ENCODE data around the gene HINT2.

The HINT2 gene

GRCh38 chr9:35774907-35775635 lies 39.8 kb downstream of the HINT2 start:
- peak; percentile 35 for DNase-seq

- DNase-seq, result peak; percentile 18
Observed at GRCh38 chr9:35771943-35772342, 42.9 kb downstream of the HINT2 start.

- peak; percentile 64 for DNase-seq
Observed at GRCh38 chr9:35771534-35771933, 43.3 kb downstream of the HINT2 start.

GRCh38 chr9:35771075-35771433 lies 43.8 kb downstream of the HINT2 start:
- no peak for DNase-seq

- DNase-seq, result no peak
Observed at GRCh38 chr9:35769763-35770162, 45.1 kb downstream of the HINT2 start.

- no peak for DNase-seq
Observed at GRCh38 chr9:35767458-35767857, 47.4 kb downstream of the HINT2 start.

- DNase-seq, result no peak
Observed at GRCh38 chr9:35766997-35767396, 47.8 kb downstream of the HINT2 start.

GRCh38 chr9:35763803-35764202 lies 51.0 kb downstream of the HINT2 start:
- no peak for DNase-seq

GRCh38 chr9:35763181-35763580 lies 51.7 kb downstream of the HINT2 start:
- DNase-seq, result no peak
